Liver (tissue), 3 donors: ENCODE measurements around the gene SRSF12.

Experiments
- ATF3 ChIP-seq: IDR thresholded peaks from 2 replicates; pipeline ENCODE4 v1.6.1; 2016; ENCODE audit warnings: antibody characterized with exemption
- CTCF ChIP-seq: fragments of 150-350 bp; IDR thresholded peaks from 2 replicates; pipeline ENCODE4 v1.5.1; 2017; ENCODE audit warnings: improper control_type of control experiment, low read depth, low read length; ENCODE audit not compliant: missing input control
- EGR1 ChIP-seq, 2 donors: IDR thresholded peaks; 2 replicates each; pipeline ENCODE4 v1.6.1; 2016 to 2018; ENCODE audit warnings: antibody characterized with exemption in 2 of 2, low read depth in 2 of 2
- FOXA2 ChIP-seq: IDR thresholded peaks from 2 replicates; pipeline ENCODE4 v1.6.1; 2016; ENCODE audit warnings: antibody characterized with exemption
- GABPA ChIP-seq, 2 donors: IDR thresholded peaks in 1 of 2; conservative IDR thresholded peaks in 1 of 2; 2 replicates each; pipeline ENCODE4 v1.6.1; 2016; ENCODE audit warnings: antibody characterized with exemption in 2 of 2, mild to moderate bottlenecking in 1 of 2, moderate library complexity in 1 of 2
- JUND ChIP-seq, 2 donors: IDR thresholded peaks; 2 replicates each; pipeline ENCODE4 v1.6.1; 2016; ENCODE audit warnings: antibody characterized with exemption in 2 of 2
- MAX ChIP-seq: IDR thresholded peaks from 2 replicates; pipeline ENCODE4 v1.6.1; 2016; ENCODE audit warnings: antibody characterized with exemption
- RAD21 ChIP-seq, 2 donors: IDR thresholded peaks; 2 replicates each; pipeline ENCODE4 v1.6.1; 2016; ENCODE audit warnings: antibody characterized with exemption in 2 of 2, mild to moderate bottlenecking in 2 of 2
- REST ChIP-seq: IDR thresholded peaks from 2 replicates; pipeline ENCODE4 v1.6.1; 2016; ENCODE audit warnings: antibody characterized with exemption, mild to moderate bottlenecking
- RXRA ChIP-seq, 2 donors: IDR thresholded peaks; 2 replicates each; pipeline ENCODE4 v1.6.1; 2017 to 2018; ENCODE audit warnings: antibody characterized with exemption in 2 of 2, mild to moderate bottlenecking in 1 of 2
- TAF1 ChIP-seq: conservative IDR thresholded peaks from 2 replicates; pipeline ENCODE4 v1.6.1; 2016; ENCODE audit warnings: antibody characterized with exemption, mild to moderate bottlenecking
- YY1 ChIP-seq: IDR thresholded peaks from 2 replicates; pipeline ENCODE4 v1.6.1; 2016; ENCODE audit warnings: antibody characterized with exemption, mild to moderate bottlenecking
- ZBTB33 ChIP-seq: IDR thresholded peaks from 2 replicates; pipeline ENCODE4 v1.6.1; 2016; ENCODE audit warnings: antibody characterized with exemption
- donor health status: healthy.
- donor health status: healthy.

DNA sequence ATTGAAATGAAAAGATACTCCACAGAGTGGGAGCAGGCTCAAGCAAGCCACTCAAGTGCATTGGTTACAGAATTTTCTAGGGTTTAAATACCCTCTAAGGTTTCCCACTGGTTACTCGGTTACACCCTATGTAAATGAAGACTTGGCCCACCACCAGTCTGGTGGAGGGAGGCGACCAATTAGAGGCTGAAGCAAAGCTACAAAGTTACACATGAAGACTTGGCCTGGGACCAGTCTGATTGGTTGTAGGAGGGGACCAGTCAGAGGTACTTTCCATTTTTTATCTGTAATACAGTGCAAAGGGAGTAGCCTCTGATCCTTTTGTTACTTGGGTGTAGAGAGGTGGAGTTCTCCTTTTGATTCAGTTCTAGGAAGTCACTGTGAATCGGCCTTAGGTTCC lies 7.6 kb downstream of the SRSF12 start:
- TF ChIP-seq CTCF (no peak), RXRA (IDR thresholded peaks at IDR 0.05) (no peak), GABPA (IDR thresholded peaks at IDR 0.05 in 1 of 2, conservative IDR thresholded peaks at IDR 0.05 in 1 of 2) (no peak), REST (no peak), ATF3 (no peak), JUND (IDR thresholded peaks at IDR 0.05) (no peak), YY1 (no peak), EGR1 (IDR thresholded peaks at IDR 0.05; ENCODE audit: low read depth in 2 of 2) (no peak), ZBTB33 (no peak), RAD21 (IDR thresholded peaks at IDR 0.05) (no peak), FOXA2 (no peak), MAX (no peak), TAF1 (no peak)
